Measurements from ENCODE around the gene MYOG. TPM values are rescaled to one million over a fixed set of nuclear protein-coding genes. Genes with fewer than 3 reads are reported as not detected.
A peak's percentile ranks its signal among the peaks of the same experiment; 100 is the strongest.

Gene MYOG
- total and polyA plus RNA-seq, 2 of the 13 experiments (the other 11 are each of a cell fraction or from before 2014, with no cell fraction given), result not detected

DNA sequence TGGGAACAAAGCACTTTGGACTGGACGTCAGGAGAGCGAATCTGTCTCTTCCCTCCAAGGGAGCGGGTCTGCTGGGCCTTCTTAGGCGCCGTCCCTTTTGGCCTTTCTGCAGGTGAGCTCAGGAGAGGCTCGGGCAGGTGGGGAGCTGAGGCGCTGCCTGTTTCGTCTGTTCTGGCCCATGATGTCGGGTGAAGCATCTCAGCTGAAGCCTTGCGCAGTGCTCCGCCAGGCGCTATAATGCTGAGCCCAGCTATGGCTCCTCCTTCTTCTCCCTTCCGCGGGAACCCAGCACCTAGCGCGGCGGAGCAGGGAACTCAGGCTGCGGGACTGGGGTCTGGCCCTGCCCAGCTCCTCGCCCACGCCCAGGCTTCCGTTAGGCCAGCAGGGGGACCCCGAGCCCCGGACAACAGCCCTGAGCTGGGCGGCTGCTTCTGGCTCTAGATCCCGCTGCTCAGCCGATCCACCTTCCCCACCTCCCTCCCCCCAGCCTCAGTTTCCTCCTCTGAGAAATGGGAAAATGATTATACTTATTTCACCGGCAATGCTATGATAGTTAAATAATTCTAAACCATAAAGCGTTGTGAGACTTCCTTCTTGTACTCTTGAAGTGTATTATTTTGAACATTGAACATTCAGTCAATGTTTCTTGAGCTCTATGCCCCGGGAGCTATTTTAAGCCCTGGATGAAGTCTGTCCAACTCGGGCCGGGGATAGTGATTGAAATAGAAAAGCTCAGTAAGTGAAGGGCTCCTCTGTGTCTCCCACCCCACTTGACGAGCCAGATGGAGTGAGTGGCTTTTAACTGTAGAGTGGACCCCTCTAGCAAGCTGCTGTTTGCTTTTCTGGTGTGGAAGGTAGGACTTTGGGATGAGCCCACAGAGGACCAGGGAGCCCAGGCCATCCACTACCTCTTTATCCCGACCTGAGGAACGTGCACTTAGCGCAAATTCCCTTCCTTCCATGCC lies 32.1 kb upstream of the MYOG start (continued):
- TF ChIP-seq HNRNPH1 (optimal IDR thresholded peaks at IDR 0.05; ENCODE audit: low read depth, low read length) (no peak), ZNF746 (CRISPR knock-in tag; IDR thresholded peaks at IDR 0.05) (no peak), BRCA1 (CRISPR knock-in tag; IDR thresholded peaks at IDR 0.05) (no peak), ZNF569 (CRISPR knock-in tag; IDR thresholded peaks at IDR 0.05; ENCODE audit: borderline replicate concordance) (no peak), ZFX (CRISPR knock-in tag; IDR thresholded peaks at IDR 0.05; ENCODE audit: low read depth) (no peak), HHEX (CRISPR knock-in tag; IDR thresholded peaks at IDR 0.05) (no peak), ETV5 (CRISPR knock-in tag; IDR thresholded peaks at IDR 0.05; ENCODE audit: borderline replicate concordance) (no peak), ZKSCAN5 (CRISPR knock-in tag; IDR thresholded peaks at IDR 0.05) (no peak), ZBTB20 (CRISPR knock-in tag; IDR thresholded peaks at IDR 0.05; ENCODE audit: borderline replicate concordance, low read depth) (no peak), NFIB (CRISPR knock-in tag; IDR thresholded peaks at IDR 0.05; ENCODE audit: borderline replicate concordance) (no peak), ZNF556 (CRISPR knock-in tag; IDR thresholded peaks at IDR 0.05; ENCODE audit: borderline replicate concordance) (no peak), TCF7 (IDR thresholded peaks at IDR 0.05; ENCODE audit: low read depth) (no peak), ZFP82 (CRISPR knock-in tag; IDR thresholded peaks at IDR 0.05; ENCODE audit: borderline replicate concordance) (no peak), ZNF629 (CRISPR knock-in tag; conservative IDR thresholded peaks at IDR 0.05) (peak; percentile 60; the same call in 1 of the 2 replicates), ZNF619 (CRISPR knock-in tag; IDR thresholded peaks at IDR 0.05) (0 out of 2 replicates have a peak, but pooled peaks have one; percentile 35), RFXANK (CRISPR knock-in tag; IDR thresholded peaks at IDR 0.05) (no peak), RAD21 (CRISPR knock-in tag; IDR thresholded peaks at IDR 0.05) (peak; percentile 84), SYNCRIP (IDR thresholded peaks at IDR 0.05; ENCODE audit: insufficient read depth, low read depth, low read length) (no peak), RFX5 (IDR thresholded peaks at IDR 0.05; ENCODE audit: low read depth, low read length) (no peak), PCBP2 (optimal IDR thresholded peaks at IDR 0.05; ENCODE audit: low read depth, low read length, poor library complexity, severe bottlenecking) (no peak), ZNF256 (CRISPR knock-in tag; conservative IDR thresholded peaks at IDR 0.05) (no peak), SRSF4 (IDR thresholded peaks at IDR 0.05; ENCODE audit: low read depth, low read length, poor library complexity, severe bottlenecking) (no peak), ZNF577 (CRISPR knock-in tag; IDR thresholded peaks at IDR 0.05; ENCODE audit: borderline replicate concordance, low read depth) (no peak), YY1 (IDR thresholded peaks at IDR 0.05; ENCODE audit: insufficient read depth, insufficient replicate concordance, low read depth, low read length) (peak; percentile 30), NR2F1 (CRISPR knock-in tag; IDR thresholded peaks at IDR 0.05) (no peak), HNRNPK (IDR thresholded peaks at IDR 0.05; ENCODE audit: low read depth, low read length, poor library complexity, severe bottlenecking) (no peak)
- TF ChIP-seq, protein P1, sequence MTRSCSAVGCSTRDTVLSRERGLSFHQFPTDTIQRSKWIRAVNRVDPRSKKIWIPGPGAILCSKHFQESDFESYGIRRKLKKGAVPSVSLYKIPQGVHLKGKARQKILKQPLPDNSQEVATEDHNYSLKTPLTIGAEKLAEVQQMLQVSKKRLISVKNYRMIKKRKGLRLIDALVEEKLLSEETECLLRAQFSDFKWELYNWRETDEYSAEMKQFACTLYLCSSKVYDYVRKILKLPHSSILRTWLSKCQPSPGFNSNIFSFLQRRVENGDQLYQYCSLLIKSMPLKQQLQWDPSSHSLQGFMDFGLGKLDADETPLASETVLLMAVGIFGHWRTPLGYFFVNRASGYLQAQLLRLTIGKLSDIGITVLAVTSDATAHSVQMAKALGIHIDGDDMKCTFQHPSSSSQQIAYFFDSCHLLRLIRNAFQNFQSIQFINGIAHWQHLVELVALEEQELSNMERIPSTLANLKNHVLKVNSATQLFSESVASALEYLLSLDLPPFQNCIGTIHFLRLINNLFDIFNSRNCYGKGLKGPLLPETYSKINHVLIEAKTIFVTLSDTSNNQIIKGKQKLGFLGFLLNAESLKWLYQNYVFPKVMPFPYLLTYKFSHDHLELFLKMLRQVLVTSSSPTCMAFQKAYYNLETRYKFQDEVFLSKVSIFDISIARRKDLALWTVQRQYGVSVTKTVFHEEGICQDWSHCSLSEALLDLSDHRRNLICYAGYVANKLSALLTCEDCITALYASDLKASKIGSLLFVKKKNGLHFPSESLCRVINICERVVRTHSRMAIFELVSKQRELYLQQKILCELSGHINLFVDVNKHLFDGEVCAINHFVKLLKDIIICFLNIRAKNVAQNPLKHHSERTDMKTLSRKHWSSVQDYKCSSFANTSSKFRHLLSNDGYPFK (CRISPR knock-in tag; IDR thresholded peaks at IDR 0.05; ENCODE audit: borderline replicate concordance), result no peak
- TF ChIP-seq, protein P2, sequence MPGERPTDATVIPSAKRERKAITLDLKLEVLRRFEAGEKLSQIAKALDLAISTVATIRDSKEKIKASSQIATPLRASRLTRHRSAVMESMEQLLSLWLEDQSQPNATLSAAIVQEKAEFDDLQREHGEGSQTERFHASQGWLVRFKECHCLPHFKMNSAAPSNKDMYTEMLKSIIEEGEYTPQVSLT (CRISPR knock-in tag; IDR thresholded peaks at IDR 0.05; ENCODE audit: borderline replicate concordance, low read depth), result no peak
